ENCODE measurements around the gene USP25. TPM values are rescaled to one million over a fixed set of nuclear protein-coding genes. Genes with fewer than 3 reads are reported as not detected.

USP25 gene
- total RNA-seq, 1 donor from 2014 or later = 53.2 TPM

GRCh38 chr21:15751546-15751945 lies 21.8 kb downstream of the USP25 start:
- H3K27me3 ChIP-seq (ENCODE audit: low read depth) = no peaks in the 10 kb centered on the region
- no peak for DNase-seq
- H3K9me3 ChIP-seq (replicated peaks) = no peaks in the 10 kb centered on the region
- TF ChIP-seq CTCF (IDR thresholded peaks at IDR 0.05; ENCODE audit: borderline replicate concordance) = no peak
- peaks cover 89% of the 10 kb centered on the region for H3K4me1 ChIP-seq
- intact Hi-C loops (cut with micrococcal nuclease) = no loop called here
- no peak overlapping the region for H3K27ac ChIP-seq (replicated peaks)
- H3K4me3 ChIP-seq = no peak overlapping the region
- H3K36me3 ChIP-seq = no peaks in the 10 kb centered on the region

- H3K36me3 ChIP-seq = no peaks in the 10 kb centered on the region
- H3K27me3 ChIP-seq (ENCODE audit: low read depth) = no peaks in the 10 kb centered on the region
- DNase-seq = no peak
- intact Hi-C loops (cut with micrococcal nuclease) = no loop called here
- no peak overlapping the region for H3K4me3 ChIP-seq
- H3K4me1 ChIP-seq = peaks cover 91% of the 10 kb centered on the region
- no peak for TF ChIP-seq CTCF (IDR thresholded peaks at IDR 0.05; ENCODE audit: borderline replicate concordance)
- no peaks in the 10 kb centered on the region for H3K9me3 ChIP-seq (replicated peaks)
- no peak overlapping the region for H3K27ac ChIP-seq (replicated peaks)
These were observed 23.1 kb downstream of the USP25 start for GRCh38 chr21:15752763-15753407.

GRCh38 chr21:15753741-15754140 lies 24.0 kb downstream of the USP25 start:
- peaks cover 82% of the 10 kb centered on the region for H3K4me1 ChIP-seq

GRCh38 chr21:15754640-15755039 lies 24.9 kb downstream of the USP25 start:
- DNase-seq = no peak
- Histone ChIP-seq H3K27ac (replicated peaks) (no peak overlapping the region), H3K4me1 (peaks cover 83% of the 10 kb centered on the region), H3K9me3 (replicated peaks) (peaks cover 4% of the 10 kb centered on the region), H3K36me3 (no peaks in the 10 kb centered on the region), H3K27me3 (ENCODE audit: low read depth) (no peaks in the 10 kb centered on the region), H3K4me3 (no peak overlapping the region)
- intact Hi-C loops (cut with micrococcal nuclease) = no loop called here
- no peak for TF ChIP-seq CTCF (IDR thresholded peaks at IDR 0.05; ENCODE audit: borderline replicate concordance)

More at GRCh38 chr21:15753741-15754140, 24.0 kb downstream of the USP25 start:
- Histone ChIP-seq H3K4me3 (no peak overlapping the region), H3K9me3 (replicated peaks) (peaks cover 4% of the 10 kb centered on the region), H3K27me3 (ENCODE audit: low read depth) (no peaks in the 10 kb centered on the region), H3K36me3 (no peaks in the 10 kb centered on the region), H3K27ac (replicated peaks) (no peak overlapping the region)
- DNase-seq = no peak
- intact Hi-C loops (cut with micrococcal nuclease) = no loop called here
- TF ChIP-seq CTCF (IDR thresholded peaks at IDR 0.05; ENCODE audit: borderline replicate concordance) = no peak

DNA sequence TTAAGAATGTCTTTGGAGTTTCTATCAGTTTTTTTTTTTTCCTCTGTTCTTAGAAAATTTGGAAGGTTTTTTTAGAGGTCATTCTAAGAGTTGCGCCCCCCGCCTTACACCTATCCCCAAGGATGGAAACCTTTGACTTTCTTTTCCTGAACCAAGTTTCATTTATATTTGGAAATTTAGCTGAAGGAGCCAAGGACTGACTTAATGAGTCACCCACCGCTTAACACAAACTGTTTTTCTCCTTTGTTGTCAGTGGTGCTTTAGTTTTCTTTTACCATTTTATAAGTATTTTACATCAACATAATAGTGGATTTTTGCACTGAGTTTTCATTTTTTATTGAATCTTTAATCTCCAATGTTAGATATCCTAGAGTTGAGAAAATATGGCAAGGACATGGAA lies 25.3 kb downstream of the USP25 start:
- H3K27ac ChIP-seq (replicated peaks) = no peak overlapping the region
- no peak overlapping the region for H3K4me3 ChIP-seq
- TF ChIP-seq CTCF (IDR thresholded peaks at IDR 0.05; ENCODE audit: borderline replicate concordance) = no peak
- intact Hi-C loops (cut with micrococcal nuclease) = no loop called here
- H3K27me3 ChIP-seq (ENCODE audit: low read depth) = no peaks in the 10 kb centered on the region
- no peak for DNase-seq
- H3K36me3 ChIP-seq = no peaks in the 10 kb centered on the region
- peaks cover 4% of the 10 kb centered on the region for H3K9me3 ChIP-seq (replicated peaks)
- H3K4me1 ChIP-seq = peaks cover 83% of the 10 kb centered on the region

Measured in left ventricle myocardium inferior (tissue), 1 donor.